ENCODE results near the gene AP1B1.

The AP1B1 gene

DNA sequence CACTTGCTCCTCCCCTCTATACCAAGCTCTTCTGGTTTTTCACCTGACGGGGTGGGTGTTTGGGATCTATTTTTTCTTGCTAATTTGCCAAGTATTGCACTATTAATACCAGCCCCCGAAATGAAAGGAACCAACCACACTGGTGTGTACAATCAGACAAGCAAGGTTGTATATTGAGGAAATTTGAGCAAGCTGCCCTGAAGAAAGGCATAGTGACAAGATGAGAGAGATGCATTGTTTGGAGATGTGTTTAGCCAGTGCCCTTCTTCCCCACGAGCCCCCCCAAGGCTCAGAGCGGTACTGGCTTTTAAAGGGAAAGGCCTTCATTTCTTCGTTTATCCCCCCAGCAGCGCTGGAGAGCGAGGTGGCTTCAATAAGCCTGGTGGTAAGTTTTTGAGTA lies 97.2 kb downstream of the AP1B1 start:
- peak in 1 of 2 experiments; percentile 19 for DNase-seq

DNA sequence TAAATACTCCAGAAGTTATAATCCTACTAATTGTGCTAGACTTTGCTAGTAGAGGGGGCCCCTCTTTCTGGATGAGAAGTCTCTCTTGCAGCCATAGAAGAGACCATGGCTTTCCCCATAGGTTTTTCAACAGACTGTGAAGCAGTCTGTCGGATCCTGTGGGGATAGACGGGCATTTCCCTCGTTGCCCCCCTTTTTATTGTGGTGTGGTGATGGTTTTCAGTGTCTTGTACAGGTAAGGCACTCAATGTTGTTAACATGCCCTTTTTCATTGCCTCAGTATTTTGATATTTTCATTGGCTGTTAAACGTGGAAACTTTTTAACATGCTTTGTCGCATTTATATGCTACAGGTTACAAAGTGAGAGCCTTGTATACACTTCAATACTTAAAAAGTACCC lies 98.3 kb downstream of the AP1B1 start:
- no peak for DNase-seq

DNA sequence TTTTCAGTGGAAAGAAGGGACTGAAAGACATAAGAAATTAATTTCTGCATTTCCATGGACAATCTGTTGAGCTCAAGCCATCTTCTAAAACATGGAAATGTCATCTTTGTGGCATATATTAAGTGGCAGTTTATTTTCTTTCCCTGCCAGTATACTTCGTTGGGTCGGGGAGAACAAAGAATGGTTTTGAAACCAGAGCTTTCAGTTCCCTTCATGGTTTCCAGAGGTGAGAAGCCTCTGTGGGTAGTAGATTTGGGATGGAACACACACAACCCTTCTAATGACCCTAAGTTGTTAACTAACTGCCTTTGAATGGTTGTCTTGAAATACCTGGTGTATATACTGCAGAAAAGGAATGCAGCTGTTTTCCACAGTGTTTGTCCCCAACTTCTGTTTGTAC lies 99.5 kb downstream of the AP1B1 start:
- no peak for DNase-seq

DNA sequence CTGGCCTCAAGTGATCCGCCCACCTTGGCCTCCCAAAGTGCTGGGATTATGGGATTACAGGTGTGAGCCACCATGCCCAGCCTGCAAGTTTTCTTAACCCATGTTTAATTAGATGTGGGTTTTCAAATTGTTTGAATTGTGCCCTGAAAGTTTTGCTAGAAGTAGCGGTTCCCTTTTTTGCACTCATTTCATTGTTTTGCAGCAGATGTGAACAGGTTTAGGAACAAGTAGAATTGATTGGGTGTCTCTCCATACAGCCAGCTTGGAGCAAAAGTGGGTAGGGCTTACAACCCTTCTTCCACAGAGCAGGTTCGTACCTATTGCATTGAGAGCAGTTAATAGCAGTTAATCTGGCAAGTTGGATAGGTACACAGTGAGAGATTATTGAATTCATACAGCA lies 104.2 kb downstream of the AP1B1 start:
- DNase-seq = no peak

DNA sequence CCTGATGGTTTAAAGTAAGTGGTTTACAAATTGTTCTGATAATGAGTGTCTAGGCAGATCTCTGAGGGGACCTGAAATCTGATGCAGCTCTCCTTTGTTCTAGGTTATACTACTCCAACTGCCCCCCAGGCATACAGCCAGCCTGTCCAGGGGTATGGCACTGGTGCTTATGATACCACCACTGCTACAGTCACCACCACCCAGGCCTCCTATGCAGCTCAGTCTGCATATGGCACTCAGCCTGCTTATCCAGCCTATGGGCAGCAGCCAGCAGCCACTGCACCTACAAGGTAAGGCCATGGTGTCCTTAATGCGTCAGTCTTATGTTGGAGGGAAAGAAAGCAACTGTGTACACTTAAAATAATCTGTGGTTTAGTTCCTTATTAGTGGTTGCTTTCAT lies 110.4 kb downstream of the AP1B1 start:
- DNase-seq = no peak
